Measurements from ENCODE around the gene ZNF22.

ZNF22 gene

DNA sequence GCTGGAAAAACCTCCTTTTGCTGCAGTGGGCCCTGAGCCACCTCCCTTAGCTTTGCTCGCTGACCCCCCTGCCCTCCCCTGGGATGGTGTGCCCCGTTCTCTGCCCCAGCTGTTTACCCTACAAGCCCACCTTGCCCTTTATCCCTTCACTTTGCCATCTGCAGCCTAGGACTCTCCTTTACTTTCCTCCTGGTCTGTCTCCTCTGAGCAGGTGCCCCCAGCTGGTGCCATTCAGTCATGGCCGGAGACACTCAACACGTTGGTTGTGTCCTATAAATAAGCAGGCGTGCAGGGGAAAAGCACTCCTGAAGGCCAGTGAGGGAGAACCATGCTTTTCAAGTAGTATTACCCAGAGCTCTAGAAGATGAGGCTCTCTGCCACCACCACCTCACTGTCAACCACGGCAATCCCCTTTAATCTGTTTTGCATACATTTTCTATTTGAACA lies 35.0 kb upstream of the ZNF22 start:
- no peak for DNase-seq

DNA sequence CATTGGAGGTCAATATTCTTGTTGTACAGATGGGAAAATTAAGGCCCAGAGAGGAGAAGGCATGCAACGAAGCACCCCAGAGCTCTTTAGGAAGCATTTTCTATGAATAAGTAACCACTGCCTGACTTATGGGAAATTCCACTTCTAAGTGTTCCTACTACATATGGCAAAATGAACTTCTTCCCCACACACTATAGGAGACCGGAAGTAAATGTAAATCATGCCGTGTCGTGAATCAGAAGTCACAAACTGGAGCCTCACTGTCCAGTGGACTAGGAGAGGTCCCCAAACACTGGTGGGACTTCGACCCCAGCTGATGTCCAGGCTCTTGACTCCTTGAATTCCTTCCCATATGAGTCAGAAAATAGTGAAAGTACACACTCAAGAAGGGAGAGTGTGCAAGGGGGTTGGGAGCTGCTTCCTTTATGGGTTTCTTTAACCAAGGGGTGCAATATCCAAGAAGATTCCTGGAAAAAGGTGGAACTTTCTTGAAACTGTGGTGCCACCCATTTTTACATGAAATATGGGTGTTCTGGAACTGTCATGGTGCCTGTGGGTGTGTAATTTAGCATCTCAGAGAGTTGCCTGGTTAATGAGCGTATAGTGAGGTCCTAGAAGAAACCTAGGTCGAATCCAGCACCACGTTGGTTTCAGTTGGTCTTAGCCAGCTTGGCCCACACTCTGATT lies 34.5 kb upstream of the ZNF22 start:
- DNase-seq: no peak

DNA sequence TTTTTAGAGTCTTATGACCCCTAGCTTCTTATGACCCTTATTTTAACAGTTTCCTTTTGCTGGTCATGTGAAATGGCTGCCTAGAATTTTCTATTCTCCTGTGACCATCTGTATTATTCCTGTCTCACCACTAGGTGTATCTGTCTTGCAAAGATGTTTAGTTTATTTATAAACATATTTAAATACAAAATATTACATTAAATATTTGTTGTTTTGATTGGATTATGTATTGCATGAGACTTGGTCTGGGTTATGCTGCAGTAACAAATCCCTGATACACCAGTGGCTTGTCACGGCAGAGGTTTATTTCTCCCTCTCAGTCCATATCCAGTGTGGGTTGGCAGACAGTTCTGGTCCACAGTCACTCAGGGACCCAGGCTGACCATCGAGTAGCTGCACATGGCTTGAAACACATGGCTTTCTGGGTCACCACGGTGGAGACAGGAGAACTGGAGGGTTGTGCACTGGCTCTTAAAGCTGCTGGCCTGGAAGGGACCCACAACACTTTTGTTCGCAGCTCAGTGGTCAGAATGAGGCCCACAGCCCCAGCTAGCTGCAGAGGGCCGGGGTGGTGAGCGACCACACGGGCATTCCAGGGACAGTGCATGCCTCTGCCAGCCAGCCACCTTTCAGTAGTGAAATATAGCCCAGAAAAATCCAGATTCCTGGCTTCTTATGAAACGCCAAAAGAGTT lies 33.8 kb upstream of the ZNF22 start:
- no peak for DNase-seq

DNA sequence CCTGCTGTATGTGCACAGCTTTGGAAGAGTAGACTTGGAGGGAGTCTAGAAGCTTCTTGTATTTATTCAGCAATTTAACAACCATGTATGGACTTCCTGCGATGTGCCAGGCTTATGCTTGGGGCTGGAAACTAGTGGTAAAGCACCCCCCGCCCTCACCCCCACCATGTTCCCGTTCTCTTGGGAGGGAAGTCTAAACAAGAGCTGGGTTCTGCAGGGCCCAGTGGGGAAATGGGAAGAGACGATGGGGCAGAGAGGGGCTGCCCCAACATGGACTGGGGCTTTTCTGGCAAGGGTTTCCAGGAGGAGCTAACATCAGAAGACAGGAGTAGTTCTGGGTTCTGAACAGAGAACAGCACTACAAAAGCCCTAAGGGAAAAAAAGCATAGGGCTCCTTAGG lies 33.1 kb upstream of the ZNF22 start:
- no peak for DNase-seq

DNA sequence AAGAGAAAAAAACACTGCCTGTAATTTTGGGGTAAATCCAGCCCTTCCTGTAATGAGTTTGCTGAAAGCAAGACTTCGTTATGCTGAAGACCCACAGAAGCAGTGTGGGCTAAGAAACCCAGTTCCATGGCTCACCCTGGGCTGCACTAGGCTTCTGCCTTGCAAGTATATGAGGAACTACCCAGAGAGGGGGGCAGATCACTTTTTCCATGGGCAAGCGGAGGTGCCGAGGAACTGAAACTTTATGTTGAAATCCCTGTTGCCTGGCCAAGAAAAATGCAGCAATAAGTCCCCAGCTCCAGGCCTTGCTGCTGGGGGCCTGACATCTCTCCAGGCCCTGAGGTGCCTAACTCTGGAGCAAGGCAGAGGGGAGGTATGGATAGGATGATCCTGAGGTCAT lies 32.6 kb upstream of the ZNF22 start:
- no peak for DNase-seq

DNA sequence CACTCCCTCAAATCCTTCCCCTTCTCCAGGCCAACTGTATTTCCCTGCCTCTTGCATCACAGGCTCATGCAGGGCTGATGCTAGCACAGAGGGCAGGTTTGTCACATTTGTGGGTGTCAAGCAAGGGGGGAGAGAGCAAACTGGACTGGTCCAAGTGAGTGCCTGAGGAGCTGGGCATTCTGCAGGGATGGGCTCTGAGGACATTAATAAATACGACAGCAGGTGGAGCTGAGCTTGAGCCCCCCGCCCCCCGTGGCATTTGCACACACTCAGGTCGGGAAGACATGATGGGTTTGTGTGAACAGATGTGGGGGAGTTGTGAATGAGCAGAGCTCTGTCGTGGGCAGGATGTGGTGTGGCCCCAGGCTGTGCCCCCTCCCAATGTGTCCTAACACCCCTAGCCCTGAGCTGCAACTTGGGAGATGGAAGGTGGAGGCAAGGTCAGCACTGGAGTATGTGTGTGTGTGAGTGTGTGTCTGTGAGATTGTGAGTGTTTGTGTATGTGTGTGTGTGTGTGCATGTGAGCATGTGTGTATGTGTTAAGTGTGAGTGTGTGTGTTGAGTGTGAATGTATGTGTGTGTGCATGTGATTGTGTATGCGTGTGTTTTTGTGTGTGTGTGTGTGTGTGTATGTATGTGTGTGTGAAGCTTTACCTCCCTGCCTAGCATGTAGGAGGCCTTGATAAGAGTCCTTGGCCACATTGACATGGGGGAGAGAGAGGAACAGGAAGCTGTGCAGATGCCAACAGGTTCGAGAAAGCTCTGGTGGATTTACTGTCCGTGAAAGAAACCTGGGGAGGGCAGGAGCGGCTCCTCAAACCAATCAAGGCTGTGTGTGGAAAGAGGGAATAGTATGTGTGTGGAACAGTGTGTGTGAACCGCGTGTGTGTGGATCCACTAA lies 32.0 kb upstream of the ZNF22 start:
- DNase-seq: no peak

DNA sequence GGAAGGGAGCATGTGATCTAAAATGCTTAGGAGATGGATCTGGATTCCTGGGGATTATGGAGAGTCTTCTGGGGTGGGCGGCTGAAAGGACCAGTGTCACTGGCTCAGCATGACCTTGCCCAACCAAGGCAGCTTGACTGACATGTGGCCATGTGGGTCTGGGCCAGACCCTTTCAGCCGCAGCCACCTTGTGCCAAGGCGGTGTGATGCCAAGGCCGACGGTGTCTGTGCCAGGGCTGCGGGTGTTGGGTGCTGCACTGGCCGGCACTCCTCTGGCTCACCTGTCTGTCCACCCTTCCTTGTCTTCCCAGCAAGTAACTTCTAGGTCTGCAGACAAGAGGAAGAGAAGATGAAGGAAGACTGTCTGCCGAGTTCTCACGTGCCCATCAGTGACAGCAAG lies 30.9 kb upstream of the ZNF22 start:
- no peak for DNase-seq

DNA sequence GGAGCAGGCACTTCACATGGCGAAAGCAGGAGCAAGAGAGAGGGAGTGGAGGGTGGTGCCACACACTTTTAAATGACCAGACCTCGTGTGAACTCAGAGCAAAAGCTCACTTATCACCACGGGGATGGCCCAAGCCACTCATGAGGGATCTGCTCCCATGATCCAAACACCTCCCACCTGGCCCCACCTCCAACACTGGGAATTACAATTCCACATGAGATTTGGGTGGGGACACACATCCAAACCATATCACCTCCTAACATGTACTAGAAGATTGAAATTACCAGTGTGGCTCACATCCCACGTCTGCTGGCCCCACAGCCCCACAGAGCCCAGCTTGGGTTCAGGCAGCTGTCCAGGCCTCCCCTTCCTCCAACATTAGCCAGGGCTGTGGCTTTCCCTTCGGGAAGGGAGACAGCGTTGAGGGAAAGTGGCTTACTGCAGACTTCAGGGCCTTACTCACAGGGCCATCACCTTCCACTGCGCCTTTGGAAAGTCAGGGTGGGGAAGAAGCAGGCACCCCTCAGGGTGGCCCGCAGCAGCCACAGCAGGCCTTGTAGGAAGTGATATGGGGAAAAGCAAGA lies 29.8 kb upstream of the ZNF22 start:
- DNase-seq: no peak

DNA sequence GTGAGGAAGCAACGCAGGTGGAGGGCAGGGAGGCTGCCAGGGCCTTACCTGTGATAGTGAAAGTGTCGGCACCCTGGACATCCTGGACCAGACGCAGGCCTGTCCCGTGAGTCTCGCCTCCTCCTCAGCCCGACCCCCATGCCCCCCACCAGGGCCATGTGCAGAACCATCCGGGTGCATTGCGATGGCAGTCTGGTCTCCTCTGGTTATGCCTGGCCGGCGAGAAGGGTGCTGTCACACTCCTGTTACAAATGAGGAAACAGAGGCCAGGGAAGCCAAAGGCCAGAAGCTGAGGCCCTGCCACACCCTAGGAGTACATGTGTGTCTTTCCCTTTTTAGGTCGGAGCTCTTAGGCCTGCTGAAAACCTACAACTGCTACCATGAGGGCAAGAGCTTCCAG lies 29.3 kb upstream of the ZNF22 start:
- no peak for DNase-seq

DNA sequence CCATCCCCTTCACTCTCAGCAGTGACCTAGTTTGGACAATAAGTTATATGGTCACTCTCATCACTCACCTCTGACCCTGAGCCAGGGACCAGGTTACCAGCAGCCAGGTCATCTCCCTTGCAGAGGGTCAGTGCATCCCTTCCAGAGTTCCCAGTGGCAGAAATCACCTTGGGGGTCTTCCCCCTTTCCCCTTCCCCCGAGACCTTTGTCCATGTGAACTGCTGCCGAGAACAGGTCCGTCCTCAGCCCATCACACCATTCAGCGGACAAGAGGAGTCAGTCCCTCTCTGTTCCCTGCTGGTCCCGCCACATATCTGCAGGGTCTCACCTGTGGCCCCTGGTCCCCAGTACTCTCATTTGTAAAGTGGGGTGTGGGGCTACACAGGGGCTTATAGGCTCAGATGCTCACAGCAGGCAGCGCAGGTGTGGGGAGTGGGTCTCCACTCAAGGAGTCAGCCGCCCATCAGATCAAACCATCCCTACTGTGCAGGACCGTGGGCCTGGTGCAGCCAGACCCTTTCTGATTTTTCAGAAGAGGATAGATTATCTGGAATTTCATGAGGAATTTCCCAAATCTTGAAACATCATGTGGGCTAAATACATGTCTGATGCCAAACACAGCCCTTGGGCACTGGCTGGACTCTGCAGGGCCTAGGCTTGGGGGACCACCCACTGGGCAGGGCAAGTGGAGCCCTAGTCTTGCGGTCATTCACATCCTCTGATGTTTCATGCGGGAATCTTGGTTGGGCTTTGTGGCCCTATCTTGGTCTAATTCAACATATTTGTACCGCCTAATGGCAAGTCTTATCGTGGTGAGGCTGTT lies 28.6 kb upstream of the ZNF22 start:
- DNase-seq: no peak

DNA sequence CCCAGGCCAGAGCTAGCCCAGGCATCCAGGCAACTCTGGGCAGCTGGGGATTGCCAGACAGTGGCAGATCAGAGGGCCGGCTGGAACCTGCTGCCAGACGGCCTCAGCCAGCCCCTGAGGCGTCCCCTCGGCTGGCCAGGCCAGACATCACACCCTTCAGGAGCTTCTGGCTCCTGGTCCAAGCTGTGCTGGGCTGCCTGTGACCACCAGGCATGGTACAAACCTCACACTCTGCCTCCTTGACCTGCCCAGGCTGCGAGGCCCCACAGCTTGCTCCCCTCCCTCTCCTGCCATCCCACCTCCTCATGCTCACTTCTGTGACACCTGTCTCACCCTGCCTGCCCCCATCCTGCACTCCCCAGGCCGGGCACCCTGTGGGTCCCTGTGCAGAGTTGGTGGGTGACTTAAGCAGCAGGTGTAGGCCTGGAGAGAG lies 27.8 kb upstream of the ZNF22 start:
- DNase-seq: no peak

DNA sequence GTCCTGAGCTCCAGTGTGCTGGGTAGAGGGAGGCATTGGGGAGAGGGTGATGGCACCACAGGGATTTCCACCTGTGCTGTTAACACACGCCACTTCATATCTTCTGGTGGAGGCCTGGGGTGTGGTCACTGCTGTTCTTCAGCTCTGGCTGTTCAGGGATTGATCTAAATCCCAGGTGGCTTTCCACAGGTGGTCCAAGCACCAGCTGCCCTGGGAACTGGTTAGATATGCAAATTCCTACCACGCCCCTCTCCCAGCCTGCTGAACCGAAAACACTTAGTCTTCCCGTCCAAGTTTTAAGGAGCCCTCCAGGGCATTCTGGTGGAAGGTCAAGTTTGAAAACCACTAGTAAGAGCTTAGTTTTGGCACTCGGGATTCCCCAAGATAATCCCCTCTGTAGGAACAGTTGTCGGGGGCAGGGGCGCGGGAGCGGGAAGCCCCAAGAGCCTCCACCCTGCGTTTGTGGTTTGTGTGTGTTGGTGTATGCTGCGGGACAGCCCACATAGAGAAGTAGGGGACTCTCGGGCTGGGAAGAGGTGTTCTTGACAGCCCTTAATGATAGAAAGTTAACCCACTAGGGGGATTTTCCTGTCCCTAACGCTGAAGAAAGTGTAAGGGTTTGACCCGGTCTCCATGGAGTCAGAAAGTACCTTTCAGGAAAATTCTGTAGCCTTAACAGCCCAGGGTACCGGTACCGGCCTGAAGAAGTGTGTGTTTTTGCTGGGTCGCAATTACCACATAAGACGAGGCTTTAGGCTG lies 27.2 kb upstream of the ZNF22 start:
- DNase-seq: peak; percentile 10

DNA sequence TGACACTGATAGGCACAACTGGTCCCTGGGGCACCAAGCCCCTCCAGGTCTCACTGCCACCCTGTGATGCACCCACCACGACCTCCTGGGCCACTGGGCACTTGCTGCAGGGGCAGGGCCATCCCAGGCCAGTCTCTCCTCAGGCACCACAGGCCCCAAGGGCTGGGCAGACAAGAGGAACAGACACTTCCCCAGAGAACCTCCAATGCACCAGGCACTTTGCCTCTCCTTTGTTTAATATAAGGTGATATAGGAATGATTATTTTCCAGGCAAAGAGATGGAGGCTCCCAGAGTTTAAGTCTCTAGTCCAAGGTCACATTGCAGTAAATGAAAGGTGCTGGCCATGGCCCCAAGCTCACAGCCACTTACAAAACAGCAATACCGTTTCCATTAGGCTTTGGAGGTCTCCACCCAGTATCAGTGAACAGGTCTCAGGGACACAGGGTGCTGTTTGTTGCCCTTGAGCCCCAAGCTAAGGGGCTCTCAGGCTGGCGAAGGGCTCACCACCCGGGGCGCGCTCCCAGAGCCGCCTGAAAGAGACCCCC lies 26.6 kb upstream of the ZNF22 start:
- DNase-seq: no peak

DNA sequence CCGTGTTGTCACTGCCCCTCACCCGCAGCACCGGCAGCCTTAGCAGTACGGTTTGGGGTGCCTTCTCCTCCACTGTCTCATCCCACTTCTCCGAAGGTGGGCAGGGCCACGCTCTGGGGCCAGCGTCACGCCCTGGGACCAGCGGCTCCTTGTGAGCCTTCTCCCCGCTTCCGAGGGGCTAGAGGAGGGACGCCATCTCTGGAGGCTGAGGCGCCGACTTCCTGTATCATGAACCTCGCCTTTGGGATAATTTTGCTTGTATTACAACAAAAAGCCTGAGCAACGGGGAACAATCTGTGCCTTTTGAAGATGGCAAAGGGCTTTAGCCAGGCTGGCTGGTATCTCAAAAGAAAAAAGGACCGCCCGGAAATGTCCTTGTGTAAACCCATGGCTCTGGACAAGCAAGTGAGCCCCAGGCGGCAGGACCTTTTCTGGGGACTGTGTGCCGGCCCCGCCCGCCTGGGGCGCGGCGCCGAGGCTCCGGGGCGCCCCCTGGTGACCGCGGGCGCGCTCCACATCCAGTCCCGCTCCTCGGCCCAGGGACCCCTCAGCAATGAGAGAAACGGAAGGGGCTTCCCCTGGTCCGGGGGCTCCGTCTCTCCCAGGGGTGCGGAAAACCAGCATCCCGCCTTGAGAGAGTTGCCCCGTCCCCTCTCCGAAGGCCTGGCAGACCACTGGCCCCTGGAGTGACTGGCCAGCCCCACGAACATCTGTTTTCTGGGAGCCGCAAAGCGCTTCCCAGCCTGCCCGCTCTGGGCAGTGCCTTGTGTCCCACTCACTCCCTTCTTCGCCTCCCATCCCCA lies 25.9 kb upstream of the ZNF22 start:
- no peak for DNase-seq

DNA sequence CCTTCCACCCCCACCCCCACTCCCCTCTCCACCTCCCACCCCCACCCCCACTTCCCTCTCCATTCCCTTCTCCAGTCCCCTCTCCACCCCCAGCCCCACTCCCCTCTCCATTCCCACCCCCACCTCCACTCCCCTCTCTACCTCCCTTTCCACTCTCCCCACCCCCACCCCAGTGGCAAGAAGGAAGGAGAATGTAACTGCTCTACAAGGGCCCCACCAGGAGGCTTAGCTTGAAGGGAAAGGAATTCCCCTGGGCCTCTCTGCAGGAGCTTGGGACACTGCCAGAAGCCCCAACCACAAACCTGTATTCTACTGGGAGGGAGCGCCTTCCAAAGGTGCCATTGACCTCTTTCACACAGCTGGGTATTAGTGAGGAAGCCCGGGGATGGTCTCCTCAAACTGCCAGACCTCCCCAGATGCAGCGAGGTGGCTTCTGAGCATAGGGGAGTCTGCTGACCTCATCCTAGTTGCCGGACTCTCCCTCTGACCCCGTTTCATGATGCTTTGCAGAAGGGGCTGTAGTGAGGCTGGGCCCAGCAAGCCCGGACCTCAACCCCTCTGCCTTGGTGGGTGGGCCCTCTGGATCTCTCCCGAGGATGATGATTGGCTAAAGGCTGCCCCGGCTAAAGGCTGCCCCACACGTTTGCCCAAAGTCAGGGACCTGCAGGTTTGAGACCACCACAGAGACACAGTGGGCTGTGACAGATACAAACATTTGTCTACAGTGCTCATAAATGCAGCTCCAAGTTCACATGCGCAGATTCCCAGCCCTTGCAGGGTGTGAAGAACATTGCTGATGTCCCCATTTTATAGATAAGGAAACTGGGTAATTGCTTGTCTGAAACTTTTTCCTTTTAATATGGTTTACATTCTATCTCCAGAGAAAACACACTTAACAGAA lies 25.0 kb upstream of the ZNF22 start:
- DNase-seq: no peak

DNA sequence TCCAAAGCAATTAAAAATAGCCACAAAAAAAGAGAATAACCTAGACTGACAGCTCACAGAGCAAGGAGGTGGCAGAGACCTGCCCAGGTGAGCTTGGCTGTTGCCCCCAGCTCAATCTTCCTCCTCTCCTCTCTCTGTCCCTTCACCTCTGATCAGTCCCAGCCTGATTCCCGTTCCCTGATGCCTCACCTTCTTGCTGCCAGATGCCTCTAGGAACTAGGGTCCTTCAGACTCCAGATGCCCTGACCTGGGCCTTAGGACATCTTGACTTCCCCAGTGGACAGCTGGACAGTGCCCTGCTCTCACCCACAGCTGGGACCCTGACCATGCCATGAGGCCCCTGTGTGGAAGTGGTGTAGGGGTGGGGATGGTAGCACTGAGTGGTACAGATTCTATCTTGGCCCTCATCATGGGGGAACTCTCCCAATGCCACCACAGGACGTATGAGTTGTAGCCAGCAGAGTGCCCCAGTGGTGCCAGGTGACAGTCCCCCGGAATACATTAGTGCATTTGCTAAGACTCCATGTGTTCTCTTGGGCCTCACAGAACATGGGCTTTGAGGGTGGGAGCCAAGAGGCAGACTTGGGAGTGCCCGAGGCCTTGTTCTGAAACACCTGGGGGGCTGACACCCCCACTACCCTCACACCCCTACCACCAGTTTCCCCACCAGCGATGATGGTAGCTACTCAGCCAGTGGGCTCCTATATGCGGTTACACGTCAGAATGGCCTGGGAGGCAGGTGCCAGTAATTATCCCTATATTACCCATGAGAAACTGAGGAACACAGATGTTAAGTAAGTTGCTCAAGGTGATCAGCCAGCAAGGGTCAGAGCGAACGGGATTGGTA lies 24.1 kb upstream of the ZNF22 start:
- DNase-seq: no peak

DNA sequence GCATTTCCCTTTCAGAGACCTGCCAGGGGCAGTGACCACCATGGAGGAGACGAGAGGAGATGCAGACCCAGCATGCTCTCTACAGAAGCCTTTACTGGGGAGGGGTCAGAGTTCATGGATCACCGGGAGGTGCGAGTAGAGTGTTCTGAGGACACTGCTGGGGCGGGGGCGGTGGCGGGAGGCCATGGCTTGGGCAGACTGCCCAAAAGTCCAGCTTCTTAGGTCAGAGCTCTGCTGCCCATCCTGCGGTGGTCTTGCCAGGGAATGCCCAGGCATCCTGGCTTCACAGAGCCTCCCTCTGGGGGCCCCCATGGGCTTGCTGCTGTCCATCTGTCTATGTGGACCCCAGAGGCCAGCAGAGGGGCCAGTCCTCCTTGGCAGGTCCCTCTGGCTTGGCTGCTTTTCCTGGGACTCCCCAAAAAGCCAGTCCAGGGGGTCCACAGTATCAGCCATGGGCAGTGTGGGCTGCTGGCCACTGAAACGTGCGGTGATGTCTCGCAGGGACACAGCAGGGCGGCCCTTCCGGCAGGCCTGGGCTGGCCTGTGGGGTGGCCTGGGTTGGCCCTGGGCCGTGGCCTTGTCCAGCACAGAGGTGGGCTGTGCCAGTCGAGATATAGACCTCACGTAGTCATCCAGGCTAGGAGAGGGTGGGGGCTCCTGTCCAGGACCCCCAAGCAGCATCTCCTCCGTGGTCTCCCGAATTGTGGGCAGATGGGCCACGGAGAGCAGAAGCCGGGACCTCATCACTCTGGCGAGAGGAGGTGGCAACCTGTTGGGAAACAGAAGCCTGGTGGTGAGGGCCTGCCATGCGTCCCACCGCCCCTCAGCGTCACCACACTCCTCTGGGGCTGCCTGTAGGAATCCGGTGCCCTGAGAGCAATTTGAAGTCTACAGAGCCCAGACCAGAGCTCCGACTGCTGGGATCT lies 23.2 kb upstream of the ZNF22 start:
- no peak for DNase-seq

Measured in NCI-H510A treated with DMSO at 0.1 percent for 48 hours (cell line).